GM19099 (cell line): Measurements from ENCODE around the gene NCAPG.

ENCODE experiments used
- POLR2A ChIP-seq: IDR thresholded peaks from 3 replicates; pipeline ENCODE4 v1.6.1; 2011; ENCODE audit warnings: low read depth; ENCODE audit not compliant: insufficient read length; ENCODE audit errors: extremely low read depth

The NCAPG gene, protein sequence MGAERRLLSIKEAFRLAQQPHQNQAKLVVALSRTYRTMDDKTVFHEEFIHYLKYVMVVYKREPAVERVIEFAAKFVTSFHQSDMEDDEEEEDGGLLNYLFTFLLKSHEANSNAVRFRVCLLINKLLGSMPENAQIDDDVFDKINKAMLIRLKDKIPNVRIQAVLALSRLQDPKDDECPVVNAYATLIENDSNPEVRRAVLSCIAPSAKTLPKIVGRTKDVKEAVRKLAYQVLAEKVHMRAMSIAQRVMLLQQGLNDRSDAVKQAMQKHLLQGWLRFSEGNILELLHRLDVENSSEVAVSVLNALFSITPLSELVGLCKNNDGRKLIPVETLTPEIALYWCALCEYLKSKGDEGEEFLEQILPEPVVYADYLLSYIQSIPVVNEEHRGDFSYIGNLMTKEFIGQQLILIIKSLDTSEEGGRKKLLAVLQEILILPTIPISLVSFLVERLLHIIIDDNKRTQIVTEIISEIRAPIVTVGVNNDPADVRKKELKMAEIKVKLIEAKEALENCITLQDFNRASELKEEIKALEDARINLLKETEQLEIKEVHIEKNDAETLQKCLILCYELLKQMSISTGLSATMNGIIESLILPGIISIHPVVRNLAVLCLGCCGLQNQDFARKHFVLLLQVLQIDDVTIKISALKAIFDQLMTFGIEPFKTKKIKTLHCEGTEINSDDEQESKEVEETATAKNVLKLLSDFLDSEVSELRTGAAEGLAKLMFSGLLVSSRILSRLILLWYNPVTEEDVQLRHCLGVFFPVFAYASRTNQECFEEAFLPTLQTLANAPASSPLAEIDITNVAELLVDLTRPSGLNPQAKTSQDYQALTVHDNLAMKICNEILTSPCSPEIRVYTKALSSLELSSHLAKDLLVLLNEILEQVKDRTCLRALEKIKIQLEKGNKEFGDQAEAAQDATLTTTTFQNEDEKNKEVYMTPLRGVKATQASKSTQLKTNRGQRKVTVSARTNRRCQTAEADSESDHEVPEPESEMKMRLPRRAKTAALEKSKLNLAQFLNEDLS

DNA sequence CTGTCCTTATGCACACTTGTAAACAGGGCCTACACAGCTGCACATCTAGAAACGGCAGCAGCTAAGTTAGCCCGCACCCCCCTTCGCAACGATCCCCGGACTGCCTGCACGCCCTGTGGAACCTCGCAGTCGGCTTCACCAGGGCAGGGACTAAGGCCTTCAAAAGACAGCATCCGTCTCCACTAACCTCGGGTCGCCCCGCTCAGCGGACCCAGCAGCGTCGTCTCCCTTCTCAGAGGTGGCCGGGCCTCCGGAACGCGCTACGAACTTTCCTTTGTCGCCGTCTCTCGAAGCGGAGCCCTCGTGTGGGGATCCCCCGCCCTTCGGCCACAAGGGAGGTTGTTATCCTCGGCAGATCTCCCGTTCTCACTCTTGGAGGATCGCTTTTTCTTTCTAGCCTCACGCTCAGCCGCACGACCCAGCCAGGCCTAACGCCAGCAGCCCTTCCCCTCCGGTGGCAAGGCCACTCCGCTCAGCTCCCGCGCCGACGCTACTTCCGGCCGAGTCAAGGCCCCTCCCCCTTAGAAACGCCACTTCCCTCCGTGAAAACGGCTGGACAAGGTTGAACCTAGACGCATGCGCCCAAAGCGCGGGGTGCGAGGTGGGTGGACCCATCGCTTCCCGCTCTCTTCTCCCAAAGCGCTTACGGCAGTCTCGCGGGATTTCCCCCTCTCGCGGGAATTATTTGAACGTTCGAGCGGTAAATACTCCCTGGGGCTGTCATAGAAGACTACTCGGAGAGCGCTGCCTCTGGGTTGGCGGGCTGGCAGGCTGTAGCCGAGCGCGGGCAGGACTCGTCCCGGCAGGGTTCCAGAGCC is at the start of gene NCAPG, which contains the start of gene DCAF16:
TSS of gene NCAPG (plus strand) at position 720 of the 818 bp plus-strand sequence. CDS start 99 bp downstream, outside the sequence.
TSS of gene DCAF16 (minus strand) at position 498 of the 818 bp plus-strand sequence. CDS start 6,616 bp downstream, outside the sequence.
- peak; percentile 96 for TF ChIP-seq POLR2A

GRCh38 chr4:17761062-17761461 is 49.7 kb upstream of the NCAPG start:
- no peak for TF ChIP-seq POLR2A

DNA sequence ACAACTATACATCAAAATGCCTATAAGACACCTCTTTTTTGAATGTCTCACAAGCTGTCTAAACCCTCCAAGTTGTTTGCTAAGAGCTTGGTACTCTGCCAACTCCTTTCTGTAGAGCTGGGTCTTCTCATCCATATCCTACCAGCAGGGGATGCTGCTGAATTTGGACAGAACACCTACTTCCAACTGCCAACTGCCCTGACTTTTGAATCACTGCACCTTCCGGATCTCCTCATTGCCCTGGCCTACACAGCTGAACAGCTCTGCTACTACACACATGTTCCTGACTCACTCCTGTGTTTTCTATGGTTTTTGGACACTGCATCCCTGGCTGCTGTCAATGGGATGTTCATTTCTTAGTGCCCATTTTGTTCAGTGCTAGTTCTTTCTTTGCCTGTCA is 48.1 kb upstream of the NCAPG start:
- TF ChIP-seq POLR2A: no peak

DNA sequence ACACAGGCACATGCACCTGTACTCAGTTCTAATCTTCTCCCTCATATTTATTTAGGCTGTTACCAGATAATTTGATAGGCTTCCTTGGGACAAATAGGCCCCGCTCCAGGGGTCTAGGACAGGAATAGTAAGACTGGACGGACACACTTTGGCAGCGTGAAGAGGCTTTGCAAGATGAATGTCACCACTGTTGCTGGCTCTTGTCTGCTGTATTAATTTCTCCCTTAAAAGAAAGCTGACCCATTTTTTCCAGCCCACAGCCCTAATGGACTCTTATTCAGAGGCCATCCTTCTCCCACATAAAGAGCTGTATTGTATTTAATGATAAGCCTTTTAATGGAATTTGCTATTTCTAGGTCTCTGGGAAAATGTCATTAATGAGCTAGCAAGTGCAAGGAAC is 47.4 kb upstream of the NCAPG start:
- TF ChIP-seq POLR2A: no peak

GRCh38 chr4:17763931-17764330 is 46.8 kb upstream of the NCAPG start:
- no peak for TF ChIP-seq POLR2A

- no peak for TF ChIP-seq POLR2A
These were observed 45.1 kb upstream of the NCAPG start for GRCh38 chr4:17765514-17766286.

DNA sequence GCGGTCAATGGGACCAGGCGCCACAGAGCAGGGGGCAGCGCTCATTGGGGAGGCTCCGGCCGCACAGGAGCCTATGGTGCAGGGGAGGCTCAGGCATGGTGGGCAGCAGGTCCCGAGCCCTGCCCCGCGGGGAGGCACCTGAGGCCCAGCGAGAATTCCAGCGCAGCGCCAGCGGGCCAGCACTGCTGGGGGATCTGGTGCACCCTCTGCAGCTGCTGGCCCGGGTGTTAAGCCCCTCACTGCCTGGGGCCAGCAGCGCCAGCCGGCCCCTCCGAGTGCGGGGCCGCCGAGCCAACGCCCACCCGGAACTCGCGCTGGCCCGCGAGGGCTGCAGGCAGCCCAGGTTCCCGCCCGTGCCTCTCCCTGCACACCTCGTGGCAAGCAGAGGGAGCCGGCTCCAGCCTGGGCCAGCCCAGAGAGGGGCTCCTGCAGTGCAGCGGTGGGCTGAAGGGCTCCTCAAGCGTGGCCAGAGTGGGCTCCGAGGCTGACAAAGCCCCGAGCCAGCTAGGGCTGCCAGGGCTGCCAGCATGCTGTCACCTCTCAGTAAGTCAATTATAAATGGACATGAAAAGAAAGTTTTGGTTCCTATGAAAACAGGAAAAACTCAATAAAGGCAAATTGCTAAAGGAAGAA is 43.8 kb upstream of the NCAPG start:
- no peak for TF ChIP-seq POLR2A

GRCh38 chr4:17769406-17770174 is 41.2 kb upstream of the NCAPG start:
- TF ChIP-seq POLR2A: no peak

DNA sequence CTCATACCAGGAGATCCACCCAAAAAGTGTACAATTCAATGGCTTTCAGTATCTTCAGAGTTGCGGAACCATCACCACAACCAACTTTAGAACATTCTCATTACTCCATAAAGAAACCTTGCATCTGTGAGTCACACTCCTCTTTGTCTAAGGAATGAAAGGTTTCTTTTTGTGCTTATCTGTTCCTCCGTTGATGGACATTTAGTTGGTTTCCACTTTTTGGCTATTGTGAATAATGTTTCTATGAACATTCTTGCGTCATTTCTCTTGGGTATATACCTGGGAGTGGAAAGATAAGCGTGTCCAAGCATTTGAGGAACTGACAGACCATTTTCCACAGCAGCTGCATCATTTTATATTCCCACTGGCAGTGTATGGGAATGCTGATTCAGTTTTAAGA is 39.9 kb upstream of the NCAPG start:
- TF ChIP-seq POLR2A: no peak

DNA sequence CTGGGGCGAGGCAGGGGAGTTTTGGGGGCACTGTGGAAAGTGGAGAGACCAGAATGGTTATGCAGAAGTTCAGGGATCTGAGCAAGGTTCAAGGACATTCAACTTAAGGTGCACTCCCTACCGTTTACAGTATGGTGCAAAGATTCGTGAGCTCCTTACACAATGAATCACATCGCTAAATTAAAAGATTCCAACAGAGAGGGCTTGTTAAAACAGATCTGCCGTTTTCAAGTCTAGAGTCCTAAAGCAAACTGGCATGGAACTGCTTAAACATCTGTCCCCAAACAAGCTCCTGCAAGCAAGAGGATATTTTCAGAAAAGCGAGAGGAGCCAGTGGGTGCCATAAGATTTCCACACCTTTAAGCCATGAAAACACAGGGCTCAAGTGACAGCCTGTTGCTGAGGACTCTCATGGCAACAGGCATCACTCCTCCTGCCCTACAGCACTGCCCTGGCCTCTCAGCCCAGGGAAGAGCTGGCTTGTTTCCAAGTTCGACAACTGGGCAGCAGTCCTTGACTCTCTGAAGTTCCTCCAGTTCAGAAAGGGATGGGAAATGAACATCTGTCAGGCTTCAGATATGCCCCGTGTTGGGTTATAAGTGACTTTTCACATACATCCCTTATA is 39.4 kb upstream of the NCAPG start:
- no peak for TF ChIP-seq POLR2A

DNA sequence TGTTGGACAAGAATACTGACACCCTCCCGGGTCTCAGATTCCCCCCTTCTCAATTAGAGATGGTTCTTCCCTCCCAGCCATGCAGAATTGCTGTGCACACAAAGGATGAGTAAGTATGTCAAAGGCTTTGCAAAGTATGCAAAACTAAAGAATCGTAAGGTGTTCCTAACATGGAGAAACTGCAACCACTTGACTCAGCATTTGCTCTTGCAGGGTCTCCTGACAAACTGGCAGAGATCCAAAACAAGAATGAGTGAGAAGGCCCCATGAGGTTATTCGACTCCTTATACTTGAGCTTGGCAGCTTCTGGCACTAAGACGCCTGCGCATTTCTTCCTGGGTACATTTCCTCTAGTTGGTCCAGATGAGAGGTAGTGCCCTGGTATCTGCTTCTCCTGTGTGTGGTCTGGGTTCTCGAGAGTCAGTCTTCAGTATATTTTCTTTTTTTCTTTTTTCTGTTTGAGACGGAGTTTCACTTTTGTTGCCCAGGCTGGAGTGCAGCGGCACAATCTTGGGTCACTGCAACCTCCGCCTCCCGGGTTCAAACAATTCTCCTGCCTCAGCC is 37.6 kb upstream of the NCAPG start:
- no peak for TF ChIP-seq POLR2A

GRCh38 chr4:17778431-17778830 is 32.3 kb upstream of the NCAPG start:
- TF ChIP-seq POLR2A: no peak
